Fibroblast of lung (primary cell): ENCODE results near the gene DDX54. TPM values are rescaled to one million over a fixed set of nuclear protein-coding genes. Genes with fewer than 3 reads are reported as not detected.

Experiments used
- DNase-seq, 2 donors: peaks; one replicate each; pipeline versions ENCODE4 v3.0.0 to v3.0.0-alpha.2; 2010; ENCODE audit warnings: low read depth in 2 of 2
- H2AFZ ChIP-seq: 2 replicates; pipeline ENCODE4 v1.5.1; 2012; ENCODE audit warnings: low read length, control low read depth, inconsistent platforms
- H3K27ac ChIP-seq: 2 replicates; pipeline ENCODE4 v1.5.1; 2011; ENCODE audit warnings: low read length, control low read depth; ENCODE audit not compliant: insufficient read depth
- H3K27me3 ChIP-seq: 2 replicates; pipeline ENCODE4 v1.5.1; 2011; ENCODE audit warnings: mild to moderate bottlenecking, low read length; ENCODE audit not compliant: control insufficient read depth, insufficient read depth
- H3K36me3 ChIP-seq: 2 replicates; pipeline ENCODE4 v1.5.1; 2011; ENCODE audit warnings: low read length; ENCODE audit not compliant: control insufficient read depth, insufficient read depth
- H3K4me1 ChIP-seq: 2 replicates; pipeline ENCODE4 v1.5.1; 2011; ENCODE audit warnings: low read length; ENCODE audit not compliant: control insufficient read depth, insufficient read depth; ENCODE audit errors: extremely low read depth
- H3K4me2 ChIP-seq: 2 replicates; pipeline ENCODE4 v1.5.1; 2011; ENCODE audit warnings: low read length, control low read depth; ENCODE audit not compliant: insufficient read depth; ENCODE audit errors: extremely low read depth
- H3K4me3 ChIP-seq, 4 experiments: fragments of 200-600 bp in 1 of 4; sonication (generic) in 1 of 4; replicated peaks in 1 of 4; 2 replicates each; pipeline ENCODE4 v1.5.1; 2011 to 2016; ENCODE audit warnings: low read length in 4 of 4, low read depth in 3 of 4, mild to moderate bottlenecking in 3 of 4, control low read depth in 2 of 4, inconsistent platforms in 1 of 4, mixed read lengths in 1 of 4; ENCODE audit not compliant: insufficient read depth in 1 of 4; ENCODE audit errors: control extremely low read depth in 1 of 4
- H3K79me2 ChIP-seq: 2 replicates; pipeline ENCODE4 v1.5.1; 2012; ENCODE audit warnings: mild to moderate bottlenecking, low read length, inconsistent platforms; ENCODE audit not compliant: control insufficient read depth, insufficient read depth
- H3K9ac ChIP-seq: 2 replicates; pipeline ENCODE4 v1.5.1; 2011; ENCODE audit warnings: mild to moderate bottlenecking, low read length, control low read depth; ENCODE audit not compliant: insufficient read depth
- H3K9me3 ChIP-seq: 2 replicates; pipeline ENCODE4 v1.5.1; 2012; ENCODE audit warnings: low read depth, low read length; ENCODE audit not compliant: control insufficient read depth, insufficient read depth
- H4K20me1 ChIP-seq: 2 replicates; pipeline ENCODE4 v1.5.1; 2011; ENCODE audit warnings: low read length; ENCODE audit not compliant: control insufficient read depth, insufficient read depth; ENCODE audit errors: extremely low read depth
- CTCF ChIP-seq, 2 donors: IDR thresholded peaks in 1 of 2; conservative IDR thresholded peaks in 1 of 2; 1 replicate in 1 of 2; 2 replicates in 1 of 2; pipeline ENCODE4 v1.5.1; 2011 to 2012; ENCODE audit warnings: low read length in 2 of 2, control low read depth in 1 of 2, inconsistent platforms in 1 of 2, low read depth in 1 of 2, mild to moderate bottlenecking in 1 of 2
- EZH2 ChIP-seq: IDR thresholded peaks from 2 replicates; pipeline ENCODE4 v1.5.1; 2012; ENCODE audit warnings: low read length, control low read depth, mild to moderate bottlenecking; ENCODE audit errors: missing control alignments
- polyA plus RNA-seq, 2 donors: library from polyadenylated mRNA; depleted of rRNA in 1 of 2; stranded (reverse) in 1 of 2; unstranded in 1 of 2; fragments of >200 nt; gene quantifications; 2 replicates each; pipeline ENCODE4 v1.2.1, GENCODE V29; 2011 to 2012; ENCODE audit warnings: missing spikeins in 1 of 2
- total RNA-seq: library from RNA; depleted of rRNA; stranded (reverse); fragments of >200 nt; gene quantifications from 2 replicates; pipeline ENCODE4 v1.2.1, GENCODE V29; 2014

DDX54 gene
- total and polyA plus RNA-seq, 2 donors (not counting 1 experiment from before 2014, with no cell fraction given) = 20.5 to 23.6 TPM

GRCh38 chr12:113155060-113155459, 30.2 kb downstream of the DDX54 start:
- H3K4me3 ChIP-seq = no peak overlapping the region
- DNase-seq = no peak
- H2AFZ ChIP-seq = no peak overlapping the region
- H3K4me1 ChIP-seq = peaks cover 1% of the 10 kb centered on the region
- H3K79me2 ChIP-seq = no peaks in the 10 kb centered on the region
- no peaks in the 10 kb centered on the region for H3K9me3 ChIP-seq
- H3K27ac ChIP-seq = no peak overlapping the region
- H3K4me2 ChIP-seq = no peak overlapping the region
- TF ChIP-seq CTCF (conservative IDR thresholded peaks at IDR 0.05 in 1 of 2, IDR thresholded peaks at IDR 0.05 in 1 of 2; ENCODE audit: low read depth in 1 of 2, low read length in 2 of 2) (no peak), EZH2 (no peak)
- H3K36me3 ChIP-seq = peaks cover 1% of the 10 kb centered on the region
- H3K9ac ChIP-seq = no peak overlapping the region
- peaks cover 25% of the 10 kb centered on the region for H3K27me3 ChIP-seq
- no peaks in the 10 kb centered on the region for H4K20me1 ChIP-seq

- peak in 1 of 2 donors; percentile 14 for DNase-seq
- no peaks in the 10 kb centered on the region for H3K79me2 ChIP-seq
- peaks cover 5% of the 10 kb centered on the region for H3K4me1 ChIP-seq
- peak overlapping the region; percentile 0 for H3K4me2 ChIP-seq
- no peaks in the 10 kb centered on the region for H4K20me1 ChIP-seq
- TF ChIP-seq CTCF (conservative IDR thresholded peaks at IDR 0.05 in 1 of 2, IDR thresholded peaks at IDR 0.05 in 1 of 2; ENCODE audit: low read depth in 1 of 2, low read length in 2 of 2) (no peak), EZH2 (no peak)
- peaks cover 25% of the 10 kb centered on the region for H3K27me3 ChIP-seq
- H3K4me3 ChIP-seq = no peak overlapping the region
- no peak overlapping the region for H3K27ac ChIP-seq
- no peak overlapping the region for H2AFZ ChIP-seq
- H3K9me3 ChIP-seq = no peaks in the 10 kb centered on the region
- no peak overlapping the region for H3K9ac ChIP-seq
- H3K36me3 ChIP-seq = peaks cover 1% of the 10 kb centered on the region
These were observed 30.8 kb downstream of the DDX54 start for GRCh38 chr12:113154351-113154973.

GRCh38 chr12:113152835-113153814, 32.2 kb downstream of the DDX54 start:
- H3K27ac ChIP-seq = no peak overlapping the region
- H3K9ac ChIP-seq = no peak overlapping the region
- H3K36me3 ChIP-seq = no peaks in the 10 kb centered on the region
- no peak overlapping the region for H2AFZ ChIP-seq
- no peaks in the 10 kb centered on the region for H3K9me3 ChIP-seq
- peaks cover 7% of the 10 kb centered on the region for H3K4me1 ChIP-seq
- TF ChIP-seq CTCF (conservative IDR thresholded peaks at IDR 0.05 in 1 of 2, IDR thresholded peaks at IDR 0.05 in 1 of 2; ENCODE audit: low read depth in 1 of 2, low read length in 2 of 2) = peak; percentile 32 to 36
- TF ChIP-seq EZH2 = no peak
- peak overlapping the region in 3 of 4 experiments; percentile 1 to 38 (median 19) for H3K4me3 ChIP-seq
- no peaks in the 10 kb centered on the region for H3K79me2 ChIP-seq
- peak overlapping the region; percentile 89 for H3K4me2 ChIP-seq
- peaks cover 25% of the 10 kb centered on the region for H3K27me3 ChIP-seq
- no peaks in the 10 kb centered on the region for H4K20me1 ChIP-seq
- peak; percentile 70 to 73 for DNase-seq
